SK-N-MC (cell line): ENCODE measurements around the gene CFAP65.

Source experiments
- DNase-seq: peaks from one replicate; pipeline ENCODE4 v3.0.0-alpha.2; 2011; ENCODE audit warnings: low read depth, low spot score
- H3K27ac ChIP-seq: fragments of 200-600 bp; sonication (generic); 2 replicates; pipeline ENCODE4 v1.5.1; 2016; ENCODE audit warnings: mixed run types
- H3K36me3 ChIP-seq: fragments of 200-600 bp; sonication (generic); 2 replicates; pipeline ENCODE4 v1.6.1; 2017; ENCODE audit warnings: antibody characterized with exemption, low read length, mixed read lengths; ENCODE audit not compliant: insufficient read depth
- H3K4me3 ChIP-seq: fragments of 200-600 bp; sonication (generic); 2 replicates; pipeline ENCODE4 v1.5.1; 2016
- H3K9ac ChIP-seq: fragments of 200-600 bp; sonication (generic); 2 replicates; pipeline ENCODE4 v1.8.0; 2017; ENCODE audit warnings: mixed run types, mixed read lengths; ENCODE audit not compliant: insufficient read length
- H3K9me3 ChIP-seq: fragments of 200-600 bp; sonication (generic); 2 replicates; pipeline ENCODE4 v1.6.1; 2017; ENCODE audit warnings: low read depth, mild to moderate bottlenecking, antibody characterized with exemption, low read length, moderate library complexity, mixed read lengths
- EZH2 ChIP-seq: fragments of 200-600 bp; sonication (generic); IDR thresholded peaks from one replicate; pipeline ENCODE4 v1.6.1; 2017; ENCODE audit warnings: antibody characterized with exemption
- FOXP2 ChIP-seq: optimal IDR thresholded peaks from 2 replicates; pipeline ENCODE3; 2011; ENCODE audit warnings: mild to moderate bottlenecking, moderate library complexity; ENCODE audit not compliant: insufficient read depth; ENCODE audit errors: extremely low read length, control extremely low read depth
- POLR2AphosphoS5 ChIP-seq: IDR thresholded peaks from 2 replicates; pipeline ENCODE4 v1.6.1; 2012; ENCODE audit warnings: mild to moderate bottlenecking, low read depth, low read length, borderline replicate concordance

Gene CFAP65

DNA sequence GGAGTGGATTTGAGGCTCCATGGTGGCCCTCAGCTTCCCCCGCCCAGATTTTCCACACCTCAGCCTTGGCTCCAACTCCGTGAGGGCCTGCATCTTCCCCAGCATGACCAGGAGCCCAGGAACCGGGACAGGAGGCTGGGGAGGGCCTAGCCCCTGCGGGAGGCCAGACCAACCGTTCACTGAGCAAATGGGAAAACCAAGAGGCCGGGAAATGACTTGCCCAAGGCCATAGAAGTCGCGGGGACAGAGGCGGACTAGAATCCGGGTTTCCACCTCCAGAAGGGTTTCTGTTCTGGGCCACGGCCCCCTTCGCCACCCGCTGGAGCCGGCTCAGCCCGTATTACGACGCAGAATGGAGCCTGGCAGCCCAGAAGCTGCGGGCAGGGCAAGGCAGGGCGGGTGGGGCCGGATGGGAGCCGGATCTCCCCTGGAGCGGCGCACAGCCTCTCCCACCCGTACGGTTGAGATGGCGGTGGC lies 40.2 kb downstream of the CFAP65 start:
- TF ChIP-seq EZH2, result no peak
- TF ChIP-seq POLR2AphosphoS5, result no peak
- TF ChIP-seq FOXP2, result no peak
- no peak overlapping the region for H3K27ac ChIP-seq
- no peak for DNase-seq
- no peak overlapping the region for H3K9ac ChIP-seq
- no peaks in the 10 kb centered on the region for H3K9me3 ChIP-seq
- H3K36me3 ChIP-seq, result no peaks in the 10 kb centered on the region
- no peak overlapping the region for H3K4me3 ChIP-seq

DNA sequence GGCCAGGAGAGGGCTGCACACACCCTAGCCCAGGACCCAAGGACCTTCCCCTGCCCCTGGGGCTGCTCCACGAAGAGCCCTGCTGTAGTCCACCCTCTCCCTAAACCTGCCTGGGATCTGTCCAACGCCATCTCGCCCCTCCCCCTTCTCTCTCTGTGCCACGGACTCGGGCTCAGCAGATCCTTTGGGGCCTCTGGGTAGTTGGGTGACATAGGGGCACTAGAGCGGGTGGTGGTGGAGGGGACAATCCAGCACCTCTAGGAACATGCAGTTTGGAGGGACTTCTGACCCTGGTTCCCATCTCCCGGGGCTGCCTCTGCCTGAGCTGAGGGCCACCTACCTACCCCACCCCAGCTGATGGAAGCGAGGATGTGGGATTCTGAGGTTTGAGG lies 40.8 kb downstream of the CFAP65 start:
- DNase-seq, result no peak
- Histone ChIP-seq H3K36me3 (no peaks in the 10 kb centered on the region), H3K4me3 (no peak overlapping the region), H3K9me3 (no peaks in the 10 kb centered on the region), H3K27ac (no peak overlapping the region), H3K9ac (no peak overlapping the region)
- TF ChIP-seq EZH2 (no peak), FOXP2 (no peak), POLR2AphosphoS5 (no peak)

DNA sequence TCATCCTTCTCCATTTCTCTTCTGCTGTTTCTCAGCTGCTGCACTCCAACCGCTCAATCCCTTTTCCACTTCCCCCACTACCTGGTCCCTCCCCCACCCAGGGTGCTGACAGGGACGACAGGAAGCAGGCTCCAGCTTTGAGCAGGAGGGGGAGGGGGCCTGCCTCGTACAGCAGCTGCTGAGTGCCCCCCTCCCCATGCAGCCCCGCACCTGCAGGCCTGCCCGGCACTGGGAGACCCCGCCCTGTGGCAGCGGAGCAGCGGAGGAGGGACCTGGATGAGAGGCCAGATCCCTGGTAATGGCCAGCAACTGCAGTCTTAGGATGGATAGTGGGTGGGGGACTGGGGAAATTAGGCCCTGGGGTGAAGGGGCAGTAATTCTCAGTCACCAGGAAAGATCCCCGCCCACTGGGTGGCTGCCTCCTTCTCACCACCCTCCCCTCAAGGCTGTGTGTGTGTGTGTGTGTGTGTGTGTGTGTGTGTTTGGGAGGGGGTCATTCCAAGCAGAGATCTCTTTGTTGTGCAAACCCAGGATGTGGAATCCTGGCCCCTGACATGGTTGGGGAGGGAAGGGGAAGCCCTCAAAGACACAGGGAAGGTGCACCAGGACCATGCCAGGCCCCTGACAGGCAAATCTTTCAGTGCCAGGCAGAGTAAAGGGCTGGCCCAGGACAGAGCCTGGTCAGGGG lies 41.3 kb downstream of the CFAP65 start:
- Histone ChIP-seq H3K36me3 (no peaks in the 10 kb centered on the region), H3K4me3 (no peak overlapping the region), H3K27ac (no peak overlapping the region), H3K9me3 (no peaks in the 10 kb centered on the region), H3K9ac (no peak overlapping the region)
- TF ChIP-seq FOXP2 (no peak), EZH2 (no peak), POLR2AphosphoS5 (no peak)
- no peak for DNase-seq

DNA sequence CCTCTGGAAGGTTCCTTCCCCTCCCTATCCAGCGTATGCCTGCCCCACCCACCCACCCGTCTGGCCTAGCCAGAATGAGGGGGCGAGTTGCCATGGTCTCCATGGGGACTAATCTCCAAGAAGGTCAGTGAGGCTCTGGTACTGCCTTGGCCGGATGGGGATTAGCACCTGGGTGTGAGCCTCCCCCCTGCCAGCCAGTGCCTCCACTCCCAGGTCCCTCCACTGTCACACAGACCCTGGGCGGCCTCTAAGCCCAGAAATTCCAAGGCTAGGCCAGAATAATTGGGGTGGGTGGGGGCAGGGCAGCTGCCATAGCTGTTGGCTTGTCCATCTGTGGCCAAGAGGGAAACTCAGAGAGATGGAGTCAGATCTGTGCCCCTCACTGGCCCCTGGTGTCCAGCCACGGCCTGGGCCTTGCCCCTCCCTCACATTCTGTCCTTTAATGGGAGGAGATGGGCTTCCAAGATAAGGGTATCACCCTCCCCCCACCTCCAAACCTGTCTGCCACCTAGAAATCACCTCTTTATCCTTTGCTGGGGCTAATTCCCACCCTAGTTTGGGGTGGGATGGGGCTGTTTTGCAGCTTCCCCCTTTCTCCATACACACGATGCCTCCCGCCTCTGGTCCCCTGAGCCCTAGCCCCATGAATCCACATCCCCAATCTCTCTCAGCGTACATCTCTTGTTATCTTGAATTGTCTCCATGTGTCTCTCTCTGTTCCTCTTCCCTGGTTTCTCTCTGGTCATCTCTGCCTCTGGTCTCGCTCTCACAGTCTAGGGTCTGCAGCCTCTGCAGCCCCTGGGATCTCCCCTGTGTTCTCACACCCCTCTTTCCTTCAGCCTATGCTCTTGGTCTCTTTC lies 42.1 kb downstream of the CFAP65 start:
- H3K9ac ChIP-seq, result no peak overlapping the region
- DNase-seq, result no peak
- no peaks in the 10 kb centered on the region for H3K36me3 ChIP-seq
- H3K4me3 ChIP-seq, result no peak overlapping the region
- H3K9me3 ChIP-seq, result no peaks in the 10 kb centered on the region
- no peak overlapping the region for H3K27ac ChIP-seq
- TF ChIP-seq EZH2 (no peak), FOXP2 (no peak), POLR2AphosphoS5 (no peak)

- H3K27ac ChIP-seq, result no peak overlapping the region
- H3K9ac ChIP-seq, result no peak overlapping the region
- DNase-seq, result no peak
- H3K9me3 ChIP-seq, result no peaks in the 10 kb centered on the region
- no peaks in the 10 kb centered on the region for H3K36me3 ChIP-seq
- no peak for TF ChIP-seq POLR2AphosphoS5
- TF ChIP-seq FOXP2, result no peak
- TF ChIP-seq EZH2, result no peak
- no peak overlapping the region for H3K4me3 ChIP-seq
These were observed 42.8 kb downstream of the CFAP65 start for GRCh38 chr2:218998414-218999002.

DNA sequence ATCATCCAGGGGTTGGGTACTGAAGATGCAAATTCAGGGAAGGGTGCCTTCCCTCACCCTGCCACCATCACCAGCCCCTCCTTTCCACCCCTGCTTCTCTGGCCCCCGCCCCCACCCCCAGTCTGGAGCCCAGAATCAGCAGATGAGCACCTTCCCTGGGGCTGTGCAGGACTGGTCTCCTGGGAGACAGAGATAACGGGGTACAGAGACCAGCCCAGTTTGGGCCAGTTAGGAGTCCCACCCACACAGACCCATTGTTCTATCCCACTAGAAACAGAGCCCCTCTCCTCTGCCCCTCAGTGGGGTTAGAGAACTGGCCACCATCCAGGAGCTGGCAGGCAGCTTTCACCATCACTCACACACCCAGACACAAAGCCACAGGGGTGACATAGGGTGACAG lies 43.6 kb downstream of the CFAP65 start:
- H3K27ac ChIP-seq, result no peak overlapping the region
- no peaks in the 10 kb centered on the region for H3K9me3 ChIP-seq
- no peaks in the 10 kb centered on the region for H3K36me3 ChIP-seq
- no peak overlapping the region for H3K4me3 ChIP-seq
- no peak for TF ChIP-seq FOXP2
- no peak for TF ChIP-seq EZH2
- no peak for TF ChIP-seq POLR2AphosphoS5
- DNase-seq, result no peak
- no peak overlapping the region for H3K9ac ChIP-seq

GRCh38 chr2:218996937-218997336 lies 44.4 kb downstream of the CFAP65 start:
- Histone ChIP-seq H3K9ac (no peak overlapping the region), H3K36me3 (no peaks in the 10 kb centered on the region), H3K27ac (no peak overlapping the region), H3K9me3 (no peaks in the 10 kb centered on the region), H3K4me3 (no peak overlapping the region)
- no peak for TF ChIP-seq EZH2
- TF ChIP-seq POLR2AphosphoS5, result no peak
- TF ChIP-seq FOXP2, result no peak
- DNase-seq, result no peak

DNA sequence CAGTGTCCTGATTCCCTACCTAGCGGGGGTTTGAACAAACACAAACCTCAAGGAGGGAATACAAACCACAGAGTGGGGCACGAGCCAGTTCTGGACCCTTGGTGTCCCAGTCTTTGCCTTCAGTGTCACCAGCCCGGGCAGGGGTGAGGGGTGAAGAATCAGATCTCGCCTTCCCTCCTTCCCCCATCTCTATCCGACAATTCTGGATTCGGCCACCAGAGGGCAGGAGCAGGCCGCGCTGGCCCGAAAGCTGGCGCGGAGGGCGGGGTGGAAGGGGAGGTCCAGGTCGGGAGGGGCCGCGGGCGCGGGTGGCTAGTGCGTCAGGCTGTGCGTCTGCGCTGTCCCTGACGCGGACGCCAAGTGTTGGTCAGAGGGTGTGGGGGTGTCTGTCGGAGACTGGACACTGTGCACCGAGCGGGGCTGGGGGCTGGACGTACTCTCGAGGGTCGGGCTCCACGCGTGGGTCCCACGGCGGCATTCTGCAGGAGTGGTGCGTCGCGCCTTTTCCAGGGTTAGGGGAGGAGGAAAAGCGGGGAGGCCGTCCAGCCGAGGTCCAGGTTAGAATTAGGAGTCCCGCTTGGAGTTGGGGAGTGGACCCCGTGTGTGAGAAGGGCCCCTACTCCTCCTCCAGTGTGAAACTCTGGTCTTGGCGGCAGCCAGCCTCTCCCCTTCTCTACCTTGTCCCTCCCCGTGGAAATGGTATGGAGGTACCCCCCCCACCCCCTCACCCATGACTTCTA lies 45.2 kb downstream of the CFAP65 start:
- H3K27ac ChIP-seq, result no peak overlapping the region
- H3K9me3 ChIP-seq, result no peaks in the 10 kb centered on the region
- H3K4me3 ChIP-seq, result peak overlapping the region; percentile 74
- no peaks in the 10 kb centered on the region for H3K36me3 ChIP-seq
- TF ChIP-seq EZH2, result no peak
- TF ChIP-seq POLR2AphosphoS5, result no peak
- no peak for TF ChIP-seq FOXP2
- no peak for DNase-seq
- H3K9ac ChIP-seq, result no peak overlapping the region
